ENCODE data around the gene DYRK2. TPM values are rescaled to one million over a fixed set of nuclear protein-coding genes. Genes with fewer than 3 reads are reported as not detected.
A peak's percentile ranks its signal among the peaks of the same experiment; 100 is the strongest.
"Not testable (repeated sequence)": the region's sequence is repeated elsewhere in the genome, so short reads cannot be mapped to it uniquely, and the experiment has no call there.

Gene DYRK2
- total RNA-seq, 1 experiment from 2014 or later: 21.9 TPM

GRCh38 chr12:67667276-67668073, 18.9 kb downstream of the DYRK2 start:
- no peaks in the 10 kb centered on the region for H3K27me3 ChIP-seq (replicated peaks)
- no peak overlapping the region for H3K4me3 ChIP-seq
- H3K36me3 ChIP-seq: peaks cover 6% of the 10 kb centered on the region; the same call in 1 of the 2 replicates
- no peaks in the 10 kb centered on the region for H3K9me3 ChIP-seq (replicated peaks)
- DNase-seq (ENCODE audit: low read depth in 1 of 2, low spot score in 2 of 2): no peak
- peaks cover 39% of the 10 kb centered on the region for H3K4me1 ChIP-seq (replicated peaks)
- no peak overlapping the region for H3K27ac ChIP-seq

DNA sequence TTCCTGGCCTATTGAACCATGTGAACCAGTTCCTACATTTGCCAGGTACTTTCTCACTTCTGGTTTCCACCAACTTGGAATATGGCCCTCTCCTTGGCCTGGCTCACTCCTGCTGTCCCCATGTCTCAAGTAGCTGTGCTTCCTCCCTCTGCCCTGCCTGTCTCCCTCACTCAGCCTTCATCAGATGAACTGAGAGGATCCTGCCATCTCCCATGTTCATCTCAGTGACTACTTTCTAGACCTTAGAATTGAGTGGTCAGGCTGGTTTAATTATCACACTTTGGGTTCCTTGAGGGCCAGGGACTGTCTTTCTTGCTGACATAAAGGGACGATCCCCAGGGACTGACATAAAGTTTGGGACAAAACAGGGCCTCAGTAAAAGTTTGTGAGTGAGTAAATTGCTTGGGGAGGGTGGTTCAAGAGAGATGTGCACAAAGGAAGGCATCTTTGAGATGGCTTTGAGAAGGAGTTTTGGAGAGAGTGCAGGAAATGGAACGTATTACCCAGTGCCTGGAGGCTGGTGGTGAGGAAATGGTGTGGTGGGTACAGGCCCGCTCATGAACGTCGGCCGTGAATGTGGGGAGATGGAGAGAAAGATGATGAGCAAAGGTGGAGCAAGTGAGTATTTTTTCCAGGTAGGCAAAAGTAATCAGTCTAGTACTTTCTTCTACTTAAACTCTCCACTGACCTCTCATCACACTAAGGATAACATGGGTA, 20.8 kb downstream of the DYRK2 start:
- peaks cover 24% of the 10 kb centered on the region for H3K4me1 ChIP-seq (replicated peaks)
- H3K36me3 ChIP-seq: peaks cover 5% of the 10 kb centered on the region; the same call in 1 of the 2 replicates
- no peak overlapping the region for H3K27ac ChIP-seq
- 0 out of 2 replicates have a peak, but pooled peaks cover 4% of the 10 kb centered on the region for H3K9me3 ChIP-seq (replicated peaks)
- no peak for DNase-seq (ENCODE audit: low read depth in 1 of 2, low spot score in 2 of 2)
- no peaks in the 10 kb centered on the region for H3K27me3 ChIP-seq (replicated peaks)
- no peak overlapping the region for H3K4me3 ChIP-seq

GRCh38 chr12:67669934-67670631, 21.5 kb downstream of the DYRK2 start:
- Histone ChIP-seq H3K27me3 (replicated peaks) (no peaks in the 10 kb centered on the region), H3K9me3 (replicated peaks) (0 out of 2 replicates have a peak, but pooled peaks cover 4% of the 10 kb centered on the region), H3K4me3 (no peak overlapping the region), H3K27ac (no peak overlapping the region), H3K4me1 (replicated peaks) (peaks cover 24% of the 10 kb centered on the region), H3K36me3 (peaks cover 5% of the 10 kb centered on the region; the same call in 1 of the 2 replicates)
- peak in 1 of 2 experiments; percentile 19 for DNase-seq (ENCODE audit: low read depth in 1 of 2, low spot score in 2 of 2)

- 0 out of 2 replicates have a peak, but pooled peaks cover 4% of the 10 kb centered on the region for H3K9me3 ChIP-seq (replicated peaks)
- no peaks in the 10 kb centered on the region; the same call in 1 of the 2 replicates for H3K36me3 ChIP-seq
- H3K27ac ChIP-seq: no peak overlapping the region
- no peaks in the 10 kb centered on the region for H3K27me3 ChIP-seq (replicated peaks)
- H3K4me1 ChIP-seq (replicated peaks): peaks cover 21% of the 10 kb centered on the region
- no peak overlapping the region for H3K4me3 ChIP-seq
- no peak for DNase-seq (ENCODE audit: low read depth in 1 of 2, low spot score in 2 of 2)
These were observed 22.9 kb downstream of the DYRK2 start for GRCh38 chr12:67671419-67671818.

DNA sequence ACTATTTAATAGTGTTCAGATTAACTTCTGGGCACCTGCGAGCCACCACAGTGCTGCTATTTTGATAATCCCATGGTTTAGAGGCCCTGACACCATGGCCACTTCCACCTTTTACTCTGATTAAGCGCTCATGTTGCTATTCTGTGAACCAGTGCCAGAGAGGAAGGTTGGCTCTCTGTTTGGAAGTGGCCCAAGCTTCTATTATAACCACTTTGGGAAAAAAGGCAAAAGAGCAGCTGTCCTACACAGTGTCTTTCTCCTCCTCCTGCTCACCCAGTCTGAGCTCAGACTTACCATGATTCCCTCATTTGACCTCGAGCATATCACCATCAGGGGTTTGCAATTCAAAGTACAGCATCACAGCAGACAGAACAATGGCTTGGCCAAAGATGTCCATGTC, 23.3 kb downstream of the DYRK2 start:
- peaks cover 26% of the 10 kb centered on the region for H3K4me1 ChIP-seq (replicated peaks)
- H3K4me3 ChIP-seq: no peak overlapping the region
- H3K27me3 ChIP-seq (replicated peaks): no peaks in the 10 kb centered on the region
- H3K9me3 ChIP-seq (replicated peaks): 0 out of 2 replicates have a peak, but pooled peaks cover 4% of the 10 kb centered on the region
- DNase-seq (ENCODE audit: low read depth in 1 of 2, low spot score in 2 of 2): no peak
- no peak overlapping the region for H3K27ac ChIP-seq
- no peaks in the 10 kb centered on the region; the same call in 1 of the 2 replicates for H3K36me3 ChIP-seq

GRCh38 chr12:67672507-67672906, 24.0 kb downstream of the DYRK2 start:
- not testable (repeated sequence) for H3K27ac ChIP-seq; H3K36me3 ChIP-seq; DNase-seq (ENCODE audit: low read depth in 1 of 2, low spot score in 2 of 2); H3K9me3 ChIP-seq (replicated peaks); H3K27me3 ChIP-seq (replicated peaks); H3K4me3 ChIP-seq
- peaks cover 32% of the 10 kb centered on the region for H3K4me1 ChIP-seq (replicated peaks)

DNA sequence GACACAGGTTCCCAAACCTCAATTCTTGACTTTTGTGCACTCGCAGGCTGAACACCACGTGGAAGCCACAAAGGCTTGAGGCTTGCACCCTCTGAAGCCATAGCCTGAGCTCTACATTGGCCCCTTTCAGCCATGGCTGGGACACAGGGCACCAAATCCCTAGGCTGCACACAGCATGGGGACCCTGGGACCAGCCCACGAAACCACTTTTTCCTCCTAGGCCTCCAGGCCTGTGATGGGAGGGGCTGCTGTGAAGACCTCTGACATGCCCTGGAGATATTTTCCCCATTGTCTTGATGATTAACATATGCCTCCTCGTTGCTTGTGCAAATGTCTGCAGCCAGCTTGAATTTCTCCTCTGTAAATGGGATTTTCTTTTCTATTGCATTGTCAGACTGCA, 25.0 kb downstream of the DYRK2 start:
- peaks cover 37% of the 10 kb centered on the region for H3K4me1 ChIP-seq (replicated peaks)
- H3K4me3 ChIP-seq; H3K27me3 ChIP-seq (replicated peaks); DNase-seq (ENCODE audit: low read depth in 1 of 2, low spot score in 2 of 2); H3K36me3 ChIP-seq; H3K27ac ChIP-seq; H3K9me3 ChIP-seq (replicated peaks): not testable (repeated sequence)

- peaks cover 38% of the 10 kb centered on the region for H3K4me1 ChIP-seq (replicated peaks)
- no peak overlapping the region for H3K27ac ChIP-seq
- DNase-seq (ENCODE audit: low read depth in 1 of 2, low spot score in 2 of 2): no peak
- no peak overlapping the region for H3K4me3 ChIP-seq
- no peaks in the 10 kb centered on the region for H3K27me3 ChIP-seq (replicated peaks)
- 0 out of 2 replicates have a peak, but pooled peaks cover 4% of the 10 kb centered on the region for H3K9me3 ChIP-seq (replicated peaks)
- no peaks in the 10 kb centered on the region; the same call in 1 of the 2 replicates for H3K36me3 ChIP-seq
These were observed 25.9 kb downstream of the DYRK2 start for GRCh38 chr12:67674417-67674816.

DNA sequence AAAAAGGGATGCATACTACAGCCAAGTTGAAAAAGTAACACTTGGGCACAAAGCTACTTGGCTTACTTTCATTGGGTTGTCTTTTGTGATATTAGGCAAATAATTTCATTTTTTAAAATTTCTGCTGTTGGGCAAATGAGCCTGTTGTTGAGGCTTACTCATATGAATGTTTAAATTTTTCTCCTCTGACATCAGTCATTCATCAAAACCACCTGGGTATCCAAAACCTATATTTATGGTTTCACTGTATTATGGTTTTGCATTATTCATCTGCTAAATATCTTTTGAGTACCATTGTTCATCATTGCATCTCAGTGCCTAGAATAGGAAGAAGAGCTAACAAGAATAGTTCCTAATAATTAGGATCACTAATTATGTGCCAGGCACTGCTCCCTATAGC, 28.1 kb downstream of the DYRK2 start:
- Histone ChIP-seq H3K27ac (no peak overlapping the region), H3K9me3 (replicated peaks) (0 out of 2 replicates have a peak, but pooled peaks cover 4% of the 10 kb centered on the region), H3K4me1 (replicated peaks) (peaks cover 32% of the 10 kb centered on the region), H3K36me3 (no peaks in the 10 kb centered on the region), H3K4me3 (no peak overlapping the region), H3K27me3 (replicated peaks) (no peaks in the 10 kb centered on the region)
- DNase-seq (ENCODE audit: low read depth in 1 of 2, low spot score in 2 of 2): no peak

DNA sequence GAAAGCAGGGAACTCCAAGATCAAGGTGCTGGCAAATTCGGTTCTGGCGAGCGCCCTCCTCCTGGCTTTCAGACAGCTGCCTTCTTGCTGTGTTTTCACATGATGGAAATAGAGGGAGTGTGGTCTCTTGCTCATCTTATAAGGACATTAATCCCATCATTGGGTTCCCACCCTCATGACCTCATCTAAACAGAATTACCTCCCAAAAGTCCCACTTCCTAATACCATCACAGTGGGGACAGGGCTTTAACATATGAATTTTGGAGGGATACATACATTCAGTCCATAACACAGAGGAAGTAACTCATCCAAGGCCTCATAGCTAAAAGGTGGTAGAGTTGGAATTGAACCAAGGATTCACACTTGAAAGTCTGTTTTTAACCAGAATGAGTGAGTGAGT, 28.6 kb downstream of the DYRK2 start:
- Histone ChIP-seq H3K9me3 (replicated peaks) (0 out of 2 replicates have a peak, but pooled peaks cover 4% of the 10 kb centered on the region), H3K4me3 (no peak overlapping the region), H3K36me3 (no peaks in the 10 kb centered on the region), H3K27me3 (replicated peaks) (no peaks in the 10 kb centered on the region), H3K4me1 (replicated peaks) (peaks cover 32% of the 10 kb centered on the region), H3K27ac (no peak overlapping the region)
- DNase-seq (ENCODE audit: low read depth in 1 of 2, low spot score in 2 of 2): no peak

DNA sequence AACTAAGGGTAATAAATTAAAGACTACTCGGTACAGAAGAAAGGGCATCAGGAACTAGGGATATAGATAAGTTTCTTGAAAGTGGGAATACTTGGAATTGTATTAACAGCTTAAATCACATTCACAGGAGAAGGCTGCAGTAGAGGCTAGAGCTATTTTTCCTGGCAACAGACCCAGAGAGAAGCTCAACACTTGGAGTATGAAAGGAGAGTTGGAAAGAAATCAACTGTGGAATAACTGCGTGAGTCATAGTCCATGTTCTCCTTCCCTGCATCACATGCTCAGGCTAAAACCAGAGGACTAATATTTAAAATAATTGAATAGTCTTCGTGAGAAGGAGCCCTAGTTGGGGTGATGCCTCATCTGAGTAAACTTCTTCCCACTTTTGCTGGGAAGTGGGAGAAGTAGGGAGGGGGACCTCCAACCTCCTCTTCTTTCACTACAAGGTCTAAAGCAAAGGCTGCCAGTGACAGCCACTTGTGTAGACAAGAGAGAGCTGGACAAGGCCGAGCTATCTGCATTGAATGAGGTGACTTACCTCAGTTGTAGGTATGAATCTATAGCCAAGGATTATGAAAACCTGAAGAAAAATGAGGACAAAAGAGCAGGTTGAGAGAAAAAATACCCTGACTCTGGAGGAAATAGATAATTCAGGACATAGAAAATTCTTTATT, 32.7 kb downstream of the DYRK2 start:
- peak in 1 of 2 experiments; percentile 58 for DNase-seq (ENCODE audit: low read depth in 1 of 2, low spot score in 2 of 2)
- H3K36me3 ChIP-seq: no peaks in the 10 kb centered on the region
- H3K27me3 ChIP-seq (replicated peaks): no peaks in the 10 kb centered on the region
- H3K4me3 ChIP-seq: no peak overlapping the region
- H3K4me1 ChIP-seq (replicated peaks): peaks cover 32% of the 10 kb centered on the region
- no peak overlapping the region for H3K27ac ChIP-seq
- no peaks in the 10 kb centered on the region for H3K9me3 ChIP-seq (replicated peaks)

- Histone ChIP-seq H3K27ac (no peak overlapping the region), H3K27me3 (replicated peaks) (no peaks in the 10 kb centered on the region)
- DNase-seq (ENCODE audit: low read depth in 1 of 2, low spot score in 2 of 2): no peak
These were observed 33.5 kb downstream of the DYRK2 start for GRCh38 chr12:67681941-67682620.

DNA sequence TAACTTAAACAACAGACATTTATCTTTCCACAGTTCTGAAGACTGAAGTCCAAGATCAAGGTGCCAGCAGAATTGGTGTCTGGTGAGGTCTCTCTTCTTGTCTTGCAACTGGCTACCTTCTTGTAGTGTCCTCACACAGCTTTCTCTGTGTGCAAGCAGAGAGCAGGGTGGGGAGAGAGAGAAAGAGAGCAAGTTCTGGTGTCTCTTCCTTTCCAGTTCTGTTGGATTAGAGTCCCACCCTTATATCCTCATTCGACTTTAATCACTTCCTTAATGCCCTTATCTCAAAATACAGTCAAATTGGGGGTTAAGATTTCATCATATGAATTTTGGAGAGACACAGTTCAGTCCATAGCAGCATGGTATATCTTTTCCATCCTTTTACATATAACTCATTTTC, 40.8 kb downstream of the DYRK2 start:
- H3K27me3 ChIP-seq (replicated peaks): no peaks in the 10 kb centered on the region
- H3K27ac ChIP-seq: no peak overlapping the region
- H3K36me3 ChIP-seq: no peaks in the 10 kb centered on the region
- H3K9me3 ChIP-seq (replicated peaks): no peaks in the 10 kb centered on the region
- no peak for DNase-seq (ENCODE audit: low read depth in 1 of 2, low spot score in 2 of 2)
- no peaks in the 10 kb centered on the region for H3K4me1 ChIP-seq (replicated peaks)
- H3K4me3 ChIP-seq: no peak overlapping the region

More at GRCh38 chr12:67681941-67682620, 33.5 kb downstream of the DYRK2 start:
- no peaks in the 10 kb centered on the region for H3K9me3 ChIP-seq (replicated peaks)
- no peak overlapping the region for H3K4me3 ChIP-seq
- H3K36me3 ChIP-seq: no peaks in the 10 kb centered on the region
- H3K4me1 ChIP-seq (replicated peaks): peaks cover 25% of the 10 kb centered on the region
